Neural cell (in vitro differentiated cells): ENCODE measurements around the gene PHF21B.

Experiments used
- CTCF ChIP-seq: fragments of 450-650 bp; IDR thresholded peaks from 2 replicates; pipeline ENCODE4 v1.5.1; 2014; ENCODE audit warnings: antibody characterized with exemption, mild to moderate bottlenecking, moderate library complexity; ENCODE audit not compliant: poor library complexity, severe bottlenecking
- EP300 ChIP-seq: fragments of 450-650 bp; conservative IDR thresholded peaks from 2 replicates; pipeline ENCODE4 v1.6.1; 2014; ENCODE audit warnings: antibody characterized with exemption, mild to moderate bottlenecking, moderate library complexity; ENCODE audit not compliant: poor library complexity, severe bottlenecking
- POLR2AphosphoS5 ChIP-seq: IDR thresholded peaks from 2 replicates; pipeline ENCODE4 v1.6.1; 2012
- RAD21 ChIP-seq: fragments of 450-650 bp; conservative IDR thresholded peaks from 2 replicates; pipeline ENCODE4 v1.6.1; 2014; ENCODE audit warnings: antibody characterized with exemption, mild to moderate bottlenecking, moderate library complexity
- TF ChIP-seq, protein P1 (sequence below): IDR thresholded peaks from 2 replicates; pipeline ENCODE4 v1.6.1; 2012; ENCODE audit warnings: borderline replicate concordance

GRCh38 chr22:44964722-44965078 is 45.1 kb downstream of the PHF21B start:
- no peak for TF ChIP-seq CTCF
- TF ChIP-seq, protein P1, sequence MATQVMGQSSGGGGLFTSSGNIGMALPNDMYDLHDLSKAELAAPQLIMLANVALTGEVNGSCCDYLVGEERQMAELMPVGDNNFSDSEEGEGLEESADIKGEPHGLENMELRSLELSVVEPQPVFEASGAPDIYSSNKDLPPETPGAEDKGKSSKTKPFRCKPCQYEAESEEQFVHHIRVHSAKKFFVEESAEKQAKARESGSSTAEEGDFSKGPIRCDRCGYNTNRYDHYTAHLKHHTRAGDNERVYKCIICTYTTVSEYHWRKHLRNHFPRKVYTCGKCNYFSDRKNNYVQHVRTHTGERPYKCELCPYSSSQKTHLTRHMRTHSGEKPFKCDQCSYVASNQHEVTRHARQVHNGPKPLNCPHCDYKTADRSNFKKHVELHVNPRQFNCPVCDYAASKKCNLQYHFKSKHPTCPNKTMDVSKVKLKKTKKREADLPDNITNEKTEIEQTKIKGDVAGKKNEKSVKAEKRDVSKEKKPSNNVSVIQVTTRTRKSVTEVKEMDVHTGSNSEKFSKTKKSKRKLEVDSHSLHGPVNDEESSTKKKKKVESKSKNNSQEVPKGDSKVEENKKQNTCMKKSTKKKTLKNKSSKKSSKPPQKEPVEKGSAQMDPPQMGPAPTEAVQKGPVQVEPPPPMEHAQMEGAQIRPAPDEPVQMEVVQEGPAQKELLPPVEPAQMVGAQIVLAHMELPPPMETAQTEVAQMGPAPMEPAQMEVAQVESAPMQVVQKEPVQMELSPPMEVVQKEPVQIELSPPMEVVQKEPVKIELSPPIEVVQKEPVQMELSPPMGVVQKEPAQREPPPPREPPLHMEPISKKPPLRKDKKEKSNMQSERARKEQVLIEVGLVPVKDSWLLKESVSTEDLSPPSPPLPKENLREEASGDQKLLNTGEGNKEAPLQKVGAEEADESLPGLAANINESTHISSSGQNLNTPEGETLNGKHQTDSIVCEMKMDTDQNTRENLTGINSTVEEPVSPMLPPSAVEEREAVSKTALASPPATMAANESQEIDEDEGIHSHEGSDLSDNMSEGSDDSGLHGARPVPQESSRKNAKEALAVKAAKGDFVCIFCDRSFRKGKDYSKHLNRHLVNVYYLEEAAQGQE, result no peak
- TF ChIP-seq POLR2AphosphoS5, result no peak
- TF ChIP-seq EP300, result no peak
- no peak for TF ChIP-seq RAD21
